GM19099 (cell line): ENCODE measurements around the gene CD86.

Experiments used
- POLR2A ChIP-seq: IDR thresholded peaks from 3 replicates; pipeline ENCODE4 v1.6.1; 2011; ENCODE audit warnings: low read depth; ENCODE audit not compliant: insufficient read length; ENCODE audit errors: extremely low read depth

The CD86 gene

GRCh38 chr3:122099255-122099654, 44.1 kb downstream of the CD86 start:
- no peak for TF ChIP-seq POLR2A

- TF ChIP-seq POLR2A: no peak
Observed at GRCh38 chr3:122100083-122100482, 44.9 kb downstream of the CD86 start.

- TF ChIP-seq POLR2A: no peak
Observed at GRCh38 chr3:122100591-122101463, 45.7 kb downstream of the CD86 start.

GRCh38 chr3:122101646-122102045, 46.5 kb downstream of the CD86 start:
- TF ChIP-seq POLR2A: no peak

- TF ChIP-seq POLR2A: no peak
Observed at GRCh38 chr3:122102191-122102935, 47.2 kb downstream of the CD86 start.

GRCh38 chr3:122103821-122104514, 48.8 kb downstream of the CD86 start:
- no peak for TF ChIP-seq POLR2A

GRCh38 chr3:122104515-122105194, 49.5 kb downstream of the CD86 start:
- TF ChIP-seq POLR2A: no peak

GRCh38 chr3:122105626-122106025, 50.5 kb downstream of the CD86 start:
- no peak for TF ChIP-seq POLR2A

GRCh38 chr3:122107171-122107570, 52.0 kb downstream of the CD86 start:
- TF ChIP-seq POLR2A: no peak

GRCh38 chr3:122111974-122112373, 56.8 kb downstream of the CD86 start:
- TF ChIP-seq POLR2A: no peak

- TF ChIP-seq POLR2A: no peak
Observed at GRCh38 chr3:122112754-122113153, 57.6 kb downstream of the CD86 start.

- no peak for TF ChIP-seq POLR2A
Observed at GRCh38 chr3:122123850-122124249, 68.7 kb downstream of the CD86 start.

GRCh38 chr3:122132949-122133540, 77.9 kb downstream of the CD86 start:
- TF ChIP-seq POLR2A: no peak

- TF ChIP-seq POLR2A: no peak
Observed at GRCh38 chr3:122146466-122146865, 91.3 kb downstream of the CD86 start.
